ENCODE data around the gene PDE4D. TPM values are rescaled to one million over a fixed set of nuclear protein-coding genes. Genes with fewer than 3 reads are reported as not detected.

The PDE4D gene
- total RNA-seq, 2 experiments from 2014 or later: 0.50 to 0.51 TPM

- no peak for DNase-seq (ENCODE audit: low spot score)
- BruUV-seq (replicated peaks): no TSS peak
- Histone ChIP-seq H3K9me3 (ENCODE audit: low read length) (no peaks in the 10 kb centered on the region), H3K4me2 (ENCODE audit: low read length) (no peak overlapping the region), H3K4me3 (ENCODE audit: low read depth, low read length, poor library complexity, severe bottlenecking) (no peak overlapping the region), H3K4me1 (ENCODE audit: insufficient read depth, low read length, poor library complexity, severe bottlenecking) (no peaks in the 10 kb centered on the region), H3K36me3 (ENCODE audit: insufficient read depth, low read length) (no peaks in the 10 kb centered on the region), H3K27ac (ENCODE audit: low read depth, low read length, poor library complexity, severe bottlenecking) (no peak overlapping the region), H3K9me2 (ENCODE audit: insufficient read depth, low read length) (no peaks in the 10 kb centered on the region), H3K79me2 (ENCODE audit: insufficient read depth, low read depth, low read length) (no peaks in the 10 kb centered on the region), H4K20me1 (ENCODE audit: insufficient read depth, low read length) (no peaks in the 10 kb centered on the region), H2AFZ (ENCODE audit: low read length) (no peak overlapping the region)
- intact Hi-C loops (cut with micrococcal nuclease; ENCODE audit: unreplicated experiment): no loop called here
- no peak for TF ChIP-seq CTCF (conservative IDR thresholded peaks at IDR 0.05; ENCODE audit: low read length)
- no peak for TF ChIP-seq EZH2phosphoT487 (IDR thresholded peaks at IDR 0.05; ENCODE audit: borderline replicate concordance, low read depth, low read length)
- POLR2A ChIA-PET: interaction anchor here (0.9 kb wide), 1 partner anchor 16 kb away, joined by 4 read pairs; no protein-coding TSS in a partner anchor
- CTCF ChIA-PET (ENCODE audit: unreplicated experiment): no interaction called here
These were observed 407.0 kb downstream of the PDE4D start for GRCh38 chr5:59486508-59486907.

- CTCF ChIA-PET (ENCODE audit: unreplicated experiment): no interaction called here
- H3K36me3 ChIP-seq (ENCODE audit: insufficient read depth, low read length): no peaks in the 10 kb centered on the region
- no peak for TF ChIP-seq EZH2phosphoT487 (IDR thresholded peaks at IDR 0.05; ENCODE audit: borderline replicate concordance, low read depth, low read length)
- no peaks in the 10 kb centered on the region for H4K20me1 ChIP-seq (ENCODE audit: insufficient read depth, low read length)
- no peaks in the 10 kb centered on the region for H3K79me2 ChIP-seq (ENCODE audit: insufficient read depth, low read depth, low read length)
- POLR2A ChIA-PET: interaction anchor here (0.9 kb wide), 1 partner anchor 17 kb away, joined by 4 read pairs; no protein-coding TSS in a partner anchor
- no peaks in the 10 kb centered on the region for H3K4me1 ChIP-seq (ENCODE audit: insufficient read depth, low read length, poor library complexity, severe bottlenecking)
- no peak overlapping the region for H3K4me2 ChIP-seq (ENCODE audit: low read length)
- no peak for DNase-seq (ENCODE audit: low spot score)
- H3K27ac ChIP-seq (ENCODE audit: low read depth, low read length, poor library complexity, severe bottlenecking): no peak overlapping the region
- H3K9me3 ChIP-seq (ENCODE audit: low read length): no peaks in the 10 kb centered on the region
- intact Hi-C loops (cut with micrococcal nuclease; ENCODE audit: unreplicated experiment): no loop called here
- H3K9me2 ChIP-seq (ENCODE audit: insufficient read depth, low read length): no peaks in the 10 kb centered on the region
- no peak overlapping the region for H3K4me3 ChIP-seq (ENCODE audit: low read depth, low read length, poor library complexity, severe bottlenecking)
- BruUV-seq (replicated peaks): no TSS peak
- H2AFZ ChIP-seq (ENCODE audit: low read length): no peak overlapping the region
These were observed 407.7 kb downstream of the PDE4D start for GRCh38 chr5:59485629-59486439.

- no peaks in the 10 kb centered on the region for H3K36me3 ChIP-seq (ENCODE audit: insufficient read depth, low read length)
- H2AFZ ChIP-seq (ENCODE audit: low read length): no peak overlapping the region
- intact Hi-C loops (cut with micrococcal nuclease; ENCODE audit: unreplicated experiment): no loop called here
- H3K4me2 ChIP-seq (ENCODE audit: low read length): no peak overlapping the region
- BruUV-seq (replicated peaks): no TSS peak
- POLR2A ChIA-PET: interaction anchor here (1.1 kb wide), 1 partner anchor 9 kb away, joined by 3 read pairs; no protein-coding TSS in a partner anchor
- TF ChIP-seq EZH2phosphoT487 (IDR thresholded peaks at IDR 0.05; ENCODE audit: borderline replicate concordance, low read depth, low read length) (no peak), CTCF (conservative IDR thresholded peaks at IDR 0.05; ENCODE audit: low read length) (no peak)
- no peak overlapping the region for H3K27ac ChIP-seq (ENCODE audit: low read depth, low read length, poor library complexity, severe bottlenecking)
- H3K4me1 ChIP-seq (ENCODE audit: insufficient read depth, low read length, poor library complexity, severe bottlenecking): no peaks in the 10 kb centered on the region
- H3K79me2 ChIP-seq (ENCODE audit: insufficient read depth, low read depth, low read length): no peaks in the 10 kb centered on the region
- no peaks in the 10 kb centered on the region for H3K9me3 ChIP-seq (ENCODE audit: low read length)
- H3K9me2 ChIP-seq (ENCODE audit: insufficient read depth, low read length): no peaks in the 10 kb centered on the region
- CTCF ChIA-PET (ENCODE audit: unreplicated experiment): no interaction called here
- no peak overlapping the region for H3K4me3 ChIP-seq (ENCODE audit: low read depth, low read length, poor library complexity, severe bottlenecking)
- no peaks in the 10 kb centered on the region for H4K20me1 ChIP-seq (ENCODE audit: insufficient read depth, low read length)
- DNase-seq (ENCODE audit: low spot score): no peak
These were observed 408.4 kb downstream of the PDE4D start for GRCh38 chr5:59485107-59485506.
